Vagina (tissue), 2 donors: ENCODE measurements around the gene SELENON. TPM values are rescaled to one million over a fixed set of nuclear protein-coding genes. Genes with fewer than 3 reads are reported as not detected.
"Not testable (repeated sequence)": the region's sequence is repeated elsewhere in the genome, so short reads cannot be mapped to it uniquely, and the experiment has no call there.

ENCODE experiments used
- DNase-seq, 2 donors: peaks; one replicate each; pipeline ENCODE4 v3.0.0-alpha.2; 2017; ENCODE audit errors: extremely low spot score in 2 of 2
- H3K27ac ChIP-seq: fragments of 200-600 bp; sonication (generic); one replicate; pipeline ENCODE4 v1.5.1; 2019
- H3K27me3 ChIP-seq: fragments of 200-600 bp; sonication (generic); one replicate; pipeline ENCODE4 v1.5.1; 2019
- H3K36me3 ChIP-seq, 2 donors: fragments of 200-600 bp; sonication (generic); one replicate each; pipeline ENCODE4 v1.5.1; 2017 to 2019
- H3K4me1 ChIP-seq: fragments of 200-600 bp; sonication (generic); one replicate; pipeline ENCODE4 v1.5.1; 2019
- H3K4me3 ChIP-seq, 2 donors: fragments of 200-600 bp; sonication (generic); 1 replicate in 1 of 2; 2 replicates in 1 of 2; pipeline ENCODE4 v1.5.1; 2016 to 2019
- H3K9me3 ChIP-seq: fragments of 200-600 bp; sonication (generic); one replicate; pipeline ENCODE4 v1.5.1; 2019
- POLR2A ChIP-seq, 2 donors: fragments of 450-650 bp; IDR thresholded peaks; one replicate each; pipeline ENCODE4 v1.6.1; 2017; ENCODE audit warnings: antibody characterized with exemption in 2 of 2, mild to moderate bottlenecking in 2 of 2, moderate library complexity in 2 of 2
- POLR2AphosphoS5 ChIP-seq, 2 donors: sonication (generic); formaldehyde crosslinking; IDR thresholded peaks; one replicate each; pipeline ENCODE4 v1.9.0; 2017; ENCODE audit warnings: antibody characterized with exemption in 2 of 2, mild to moderate bottlenecking in 2 of 2, low read depth in 1 of 2; ENCODE audit not compliant: insufficient read depth in 1 of 2
- intact Hi-C: fragments of 100-400 bp; cut with DNase I; formaldehyde crosslinking; loops from one replicate; pipeline ENCODE4 v1.15.1; 2023
- total RNA-seq: library from RNA; depleted of rRNA; stranded (reverse); fragments of >200 nt; gene quantifications from one replicate; pipeline ENCODE4 v1.2.3, GENCODE V29; 2016
- TF ChIP-seq, protein P1 (sequence below), 3 experiments: fragments of 450-650 bp in 2 of 3; fragments of 200-600 bp in 1 of 3; sonication (generic) in 1 of 3; IDR thresholded peaks; one replicate each; pipeline ENCODE4 v1.5.1; 2017 to 2019; ENCODE audit warnings: antibody characterized with exemption in 3 of 3, mild to moderate bottlenecking in 2 of 3, moderate library complexity in 2 of 3

SELENON gene
- total RNA-seq, 1 donor from 2014 or later, result 39.0 TPM

DNA sequence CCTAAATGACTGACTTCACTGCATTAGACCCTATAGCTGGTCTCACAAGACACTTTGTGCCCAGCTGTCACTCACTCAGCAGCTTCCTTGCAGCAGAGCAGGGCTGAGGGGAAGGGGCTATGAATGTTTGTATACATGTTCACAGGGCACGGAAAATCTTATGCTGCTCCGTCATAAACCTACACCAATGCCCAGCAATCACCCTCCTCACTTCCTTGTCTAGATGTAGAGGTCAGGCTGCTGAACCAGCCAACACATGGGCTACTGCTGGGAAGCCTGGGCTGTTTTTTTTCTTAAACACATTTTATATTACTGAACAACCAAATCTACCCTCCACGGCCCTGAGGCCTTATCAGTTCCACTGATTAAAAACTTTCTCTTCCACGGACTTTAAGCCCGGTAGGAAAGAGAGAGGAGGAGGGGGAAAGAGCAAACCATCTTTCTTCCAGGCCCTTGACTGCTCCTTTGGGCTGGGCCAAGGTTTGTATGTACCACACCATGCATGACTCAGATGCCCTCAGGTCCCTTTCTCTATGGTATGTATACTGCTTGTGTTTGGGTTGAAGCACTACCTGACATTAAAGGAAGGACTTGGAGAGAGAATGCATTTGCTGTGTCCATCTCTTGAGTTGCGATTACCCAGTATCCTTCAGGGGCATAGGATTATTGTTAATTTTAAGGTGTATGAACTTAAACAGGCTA is 32.5 kb downstream of the SELENON start:
- no peak for DNase-seq
- Histone ChIP-seq H3K9me3 (no peaks in the 10 kb centered on the region), H3K27ac (no peak overlapping the region), H3K4me3 (no peak overlapping the region), H3K27me3 (no peaks in the 10 kb centered on the region), H3K36me3 (peaks cover 5 to 62% of the 10 kb centered on the region in 2 donors), H3K4me1 (no peaks in the 10 kb centered on the region)
- TF ChIP-seq POLR2AphosphoS5 (IDR thresholded peaks at IDR 0.05; ENCODE audit: insufficient read depth in 1 of 2, low read depth in 1 of 2) (no peak), POLR2A (IDR thresholded peaks at IDR 0.05) (no peak)
- TF ChIP-seq, protein P1, sequence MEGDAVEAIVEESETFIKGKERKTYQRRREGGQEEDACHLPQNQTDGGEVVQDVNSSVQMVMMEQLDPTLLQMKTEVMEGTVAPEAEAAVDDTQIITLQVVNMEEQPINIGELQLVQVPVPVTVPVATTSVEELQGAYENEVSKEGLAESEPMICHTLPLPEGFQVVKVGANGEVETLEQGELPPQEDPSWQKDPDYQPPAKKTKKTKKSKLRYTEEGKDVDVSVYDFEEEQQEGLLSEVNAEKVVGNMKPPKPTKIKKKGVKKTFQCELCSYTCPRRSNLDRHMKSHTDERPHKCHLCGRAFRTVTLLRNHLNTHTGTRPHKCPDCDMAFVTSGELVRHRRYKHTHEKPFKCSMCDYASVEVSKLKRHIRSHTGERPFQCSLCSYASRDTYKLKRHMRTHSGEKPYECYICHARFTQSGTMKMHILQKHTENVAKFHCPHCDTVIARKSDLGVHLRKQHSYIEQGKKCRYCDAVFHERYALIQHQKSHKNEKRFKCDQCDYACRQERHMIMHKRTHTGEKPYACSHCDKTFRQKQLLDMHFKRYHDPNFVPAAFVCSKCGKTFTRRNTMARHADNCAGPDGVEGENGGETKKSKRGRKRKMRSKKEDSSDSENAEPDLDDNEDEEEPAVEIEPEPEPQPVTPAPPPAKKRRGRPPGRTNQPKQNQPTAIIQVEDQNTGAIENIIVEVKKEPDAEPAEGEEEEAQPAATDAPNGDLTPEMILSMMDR (IDR thresholded peaks at IDR 0.05), result no peak
- intact Hi-C loops, result no loop called here

DNA sequence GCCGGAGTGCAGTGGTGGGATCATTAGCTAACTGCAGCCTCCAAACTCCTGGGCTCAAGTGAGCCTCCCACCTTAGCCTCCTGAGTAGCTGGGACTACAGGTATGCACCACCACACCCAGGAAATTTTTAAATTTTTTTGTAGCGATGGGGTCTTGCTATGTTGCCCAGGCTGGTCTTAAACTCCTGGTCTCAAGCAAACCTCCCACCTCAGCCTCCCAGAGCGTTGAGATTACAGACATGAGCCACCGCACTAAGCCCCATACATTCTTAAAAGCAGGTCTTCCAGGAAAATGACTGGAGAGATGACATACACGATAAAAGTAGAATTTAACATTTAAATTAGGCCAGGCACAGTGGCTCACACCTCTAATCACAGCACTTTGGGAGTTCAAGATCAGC is 33.2 kb downstream of the SELENON start:
- TF ChIP-seq POLR2AphosphoS5 (IDR thresholded peaks at IDR 0.05; ENCODE audit: insufficient read depth in 1 of 2, low read depth in 1 of 2), result no peak
- TF ChIP-seq, protein P1 (IDR thresholded peaks at IDR 0.05), result no peak
- no peak for TF ChIP-seq POLR2A (IDR thresholded peaks at IDR 0.05)
- intact Hi-C loops, result no loop called here
- no peak overlapping the region for H3K4me3 ChIP-seq
- no peak for DNase-seq
- H3K36me3 ChIP-seq, result peaks cover 5 to 55% of the 10 kb centered on the region in 2 donors
- H3K27me3 ChIP-seq, result no peaks in the 10 kb centered on the region
- H3K9me3 ChIP-seq, result no peaks in the 10 kb centered on the region
- H3K27ac ChIP-seq, result no peak overlapping the region
- H3K4me1 ChIP-seq, result no peaks in the 10 kb centered on the region

DNA sequence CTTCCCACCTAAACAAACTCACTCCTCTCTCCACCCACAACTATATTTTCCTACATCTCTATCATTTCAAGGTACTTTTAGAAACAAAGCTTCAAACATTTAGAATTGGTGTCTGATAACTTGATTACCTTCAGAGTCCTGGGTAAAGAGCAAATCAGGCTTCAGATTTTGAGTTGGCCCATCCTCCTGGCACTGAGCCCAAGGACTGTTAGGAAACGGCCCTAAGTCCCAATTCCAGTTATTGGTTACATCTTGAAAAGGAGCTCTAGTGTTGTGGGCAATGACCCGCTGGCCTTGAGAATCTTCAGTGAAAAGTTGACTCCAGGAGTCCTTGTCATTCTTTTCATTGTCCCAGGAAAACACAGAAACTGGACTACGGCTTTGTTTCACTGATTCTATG is 34.9 kb downstream of the SELENON start:
- Histone ChIP-seq H3K4me1 (no peaks in the 10 kb centered on the region), H3K4me3 (no peak overlapping the region), H3K27ac (no peak overlapping the region), H3K9me3 (no peaks in the 10 kb centered on the region), H3K36me3 (peaks cover 0 to 40% of the 10 kb centered on the region in 2 donors), H3K27me3 (no peaks in the 10 kb centered on the region)
- DNase-seq, result no peak
- TF ChIP-seq, protein P1 (IDR thresholded peaks at IDR 0.05), result no peak
- TF ChIP-seq POLR2AphosphoS5 (IDR thresholded peaks at IDR 0.05; ENCODE audit: insufficient read depth in 1 of 2, low read depth in 1 of 2) (no peak), POLR2A (IDR thresholded peaks at IDR 0.05) (no peak)
- intact Hi-C loops, result no loop called here

DNA sequence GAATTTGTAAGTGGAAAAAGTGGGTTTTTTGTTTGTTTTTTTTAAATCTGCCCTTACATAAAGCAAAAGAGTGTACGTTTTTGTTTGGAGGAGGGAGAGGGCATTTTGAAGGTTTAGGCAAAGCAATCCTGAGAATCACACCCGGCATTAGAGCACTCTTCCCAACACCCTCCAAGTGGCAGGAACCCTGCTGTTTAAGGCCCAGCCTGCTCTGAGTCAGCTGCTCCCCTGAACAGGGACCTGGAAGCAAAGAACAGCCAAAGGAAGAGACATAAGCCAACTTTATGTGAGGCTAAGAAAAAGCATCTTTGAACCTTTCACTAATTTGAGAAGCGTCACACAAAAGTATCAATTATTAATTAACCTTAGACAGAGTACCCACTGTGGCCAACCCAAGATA is 36.7 kb downstream of the SELENON start:
- Histone ChIP-seq H3K27me3 (no peaks in the 10 kb centered on the region), H3K27ac (no peak overlapping the region), H3K9me3 (no peaks in the 10 kb centered on the region), H3K36me3 (peaks cover 0 to 22% of the 10 kb centered on the region in 2 donors), H3K4me3 (no peak overlapping the region), H3K4me1 (no peaks in the 10 kb centered on the region)
- DNase-seq, result no peak
- intact Hi-C loops, result no loop called here
- TF ChIP-seq POLR2A (IDR thresholded peaks at IDR 0.05) (no peak), POLR2AphosphoS5 (IDR thresholded peaks at IDR 0.05; ENCODE audit: insufficient read depth in 1 of 2, low read depth in 1 of 2) (no peak)
- TF ChIP-seq, protein P1 (IDR thresholded peaks at IDR 0.05), result no peak

DNA sequence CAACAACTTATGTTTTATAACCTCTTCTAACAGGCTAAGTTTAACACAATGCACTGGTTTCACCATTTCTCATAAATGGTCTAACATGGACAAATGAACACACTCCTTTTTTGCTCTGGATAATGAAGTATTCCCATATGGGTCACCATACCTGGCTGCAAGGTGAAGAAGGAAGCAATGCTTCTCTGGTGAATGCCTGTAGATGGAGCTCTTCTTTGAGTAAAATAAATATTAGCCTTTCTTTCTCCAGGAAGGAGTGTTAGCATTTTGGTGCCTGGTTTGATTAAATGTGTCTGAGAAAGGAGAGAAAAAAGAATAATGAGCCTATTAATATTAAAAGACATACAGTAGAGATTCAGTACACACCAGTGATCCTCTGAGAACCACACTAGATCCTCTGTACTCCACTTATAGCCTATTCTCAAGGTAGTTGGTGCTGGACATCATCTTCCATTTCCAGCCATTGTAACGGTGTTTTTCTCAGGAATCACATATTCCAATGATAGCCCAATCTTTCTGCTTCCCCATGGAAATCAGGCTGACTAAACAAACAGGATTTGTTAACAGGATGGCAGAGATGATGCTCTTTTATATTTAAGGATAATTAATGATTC is 37.4 kb downstream of the SELENON start:
- Histone ChIP-seq H3K27me3 (no peaks in the 10 kb centered on the region), H3K9me3 (no peaks in the 10 kb centered on the region), H3K27ac (no peak overlapping the region), H3K4me1 (no peaks in the 10 kb centered on the region), H3K36me3 (peaks cover 0 to 15% of the 10 kb centered on the region in 2 donors), H3K4me3 (no peak overlapping the region)
- TF ChIP-seq, protein P1 (IDR thresholded peaks at IDR 0.05), result no peak
- peak in 1 of 2 donors; percentile 39 for TF ChIP-seq POLR2AphosphoS5 (IDR thresholded peaks at IDR 0.05; ENCODE audit: insufficient read depth in 1 of 2, low read depth in 1 of 2)
- no peak for DNase-seq
- intact Hi-C loops, result no loop called here

DNA sequence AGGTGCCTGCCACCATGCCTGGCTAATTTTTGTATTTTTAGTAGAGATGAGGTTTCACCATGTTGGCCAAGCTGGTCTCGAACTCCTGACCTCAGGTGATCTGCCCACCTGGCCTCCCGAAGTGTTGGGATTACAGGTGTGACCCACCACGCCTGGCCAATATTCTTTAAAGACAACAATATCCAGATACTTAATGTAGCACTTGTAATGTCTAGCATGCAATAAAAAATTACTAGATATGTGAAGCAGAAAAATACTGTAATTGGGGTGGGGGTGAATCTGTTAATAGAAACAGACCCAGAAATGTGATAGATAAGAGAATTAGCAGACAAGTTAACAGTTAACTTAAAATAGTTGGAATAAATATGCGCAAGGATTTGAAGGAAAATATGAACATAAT is 39.8 kb downstream of the SELENON start:
- H3K4me3 ChIP-seq, H3K27ac ChIP-seq, intact Hi-C loops, DNase-seq, H3K27me3 ChIP-seq, H3K4me1 ChIP-seq, H3K9me3 ChIP-seq, H3K36me3 ChIP-seq: not testable (repeated sequence)
